Renal cortical epithelial cell (primary cell): Measurements from ENCODE around the gene IDNK. TPM values are rescaled to one million over a fixed set of nuclear protein-coding genes. Genes with fewer than 3 reads are reported as not detected.

Experiments
- DNase-seq: peaks from one replicate; pipeline ENCODE4 v3.0.0-alpha.2; 2011; ENCODE audit warnings: low read depth
- total RNA-seq: library from RNA; depleted of rRNA; stranded (reverse); fragments of >200 nt; gene quantifications from 2 replicates; pipeline ENCODE4 v1.2.3, GENCODE V29; 2014

Gene IDNK
- total RNA-seq, 1 donor from 2014 or later, result 4.6 TPM

DNA sequence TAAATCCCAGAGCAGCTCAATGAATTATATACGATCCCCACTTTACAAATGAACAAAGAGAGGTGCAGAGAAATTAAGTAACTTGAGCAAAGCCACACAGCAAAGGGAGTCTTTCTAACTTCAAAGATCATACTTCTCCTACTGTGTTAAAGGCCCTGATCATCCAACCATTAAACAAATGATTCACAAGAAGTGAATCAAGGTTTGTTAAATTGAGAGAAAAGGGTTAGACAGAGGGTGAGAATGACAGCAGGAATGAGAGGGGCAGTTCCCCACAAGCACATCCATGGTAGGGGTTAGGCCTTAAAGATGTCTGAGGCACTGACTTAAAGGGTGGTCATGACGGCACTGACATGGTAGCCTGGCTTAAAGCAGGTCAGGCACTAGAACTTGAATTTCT, 10.7 kb downstream of the IDNK start:
- peak; percentile 64 for DNase-seq

DNA sequence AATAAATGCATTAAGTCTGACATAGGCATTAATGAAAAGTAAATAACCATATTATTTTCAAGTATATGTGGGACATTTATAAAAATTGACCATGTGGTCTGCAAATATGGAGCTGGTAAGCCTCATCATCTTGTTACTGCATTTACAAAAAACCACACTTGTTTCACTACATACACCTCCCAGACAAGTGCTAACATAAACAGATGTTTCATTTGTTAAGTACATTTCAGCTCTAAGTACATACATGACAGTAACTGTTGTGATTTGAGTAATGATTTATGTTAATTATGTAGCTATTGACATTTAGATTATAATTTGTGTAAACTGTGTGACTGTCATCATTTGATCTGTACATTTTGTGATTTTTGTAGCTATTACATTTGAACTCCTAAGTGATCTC, 13.9 kb downstream of the IDNK start:
- no peak for DNase-seq

DNA sequence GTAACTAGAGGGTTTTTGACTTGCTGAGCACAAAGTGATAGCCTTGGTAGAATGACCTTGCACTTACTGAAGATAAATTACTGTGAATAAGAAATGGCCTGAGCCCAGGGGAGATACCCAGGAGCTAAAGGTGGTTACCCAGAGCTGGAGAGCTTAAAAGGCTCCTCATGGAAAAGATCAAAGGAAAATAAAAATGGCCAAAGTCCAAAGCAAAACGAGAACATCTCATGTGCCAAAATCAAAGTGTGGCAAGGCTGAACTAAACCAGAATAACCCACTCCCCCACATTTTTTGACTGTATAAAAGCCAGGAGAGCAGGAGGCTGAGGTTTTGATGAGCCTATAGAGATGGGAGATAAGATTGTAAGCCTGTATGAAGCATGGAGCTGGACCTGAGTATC, 14.4 kb downstream of the IDNK start:
- DNase-seq, result no peak

DNA sequence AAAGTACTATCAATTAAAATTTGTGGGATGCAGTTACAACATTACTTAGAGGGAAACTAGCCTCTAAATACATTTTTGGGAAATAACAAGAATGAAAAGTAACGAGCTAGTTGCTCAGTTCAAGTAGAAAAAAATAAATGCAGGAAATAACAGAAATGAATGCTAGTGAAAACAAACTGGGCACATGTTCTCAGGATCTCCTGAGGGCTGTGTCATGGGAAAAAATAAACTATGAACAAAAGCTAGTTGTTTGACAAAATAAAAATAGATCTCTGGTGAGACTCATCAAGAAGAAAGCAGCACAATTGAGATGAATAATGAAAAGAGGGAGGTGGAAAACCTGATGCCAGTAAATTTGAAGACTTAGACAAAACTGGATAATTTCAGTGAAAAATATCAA, 16.3 kb downstream of the IDNK start:
- DNase-seq, result no peak

DNA sequence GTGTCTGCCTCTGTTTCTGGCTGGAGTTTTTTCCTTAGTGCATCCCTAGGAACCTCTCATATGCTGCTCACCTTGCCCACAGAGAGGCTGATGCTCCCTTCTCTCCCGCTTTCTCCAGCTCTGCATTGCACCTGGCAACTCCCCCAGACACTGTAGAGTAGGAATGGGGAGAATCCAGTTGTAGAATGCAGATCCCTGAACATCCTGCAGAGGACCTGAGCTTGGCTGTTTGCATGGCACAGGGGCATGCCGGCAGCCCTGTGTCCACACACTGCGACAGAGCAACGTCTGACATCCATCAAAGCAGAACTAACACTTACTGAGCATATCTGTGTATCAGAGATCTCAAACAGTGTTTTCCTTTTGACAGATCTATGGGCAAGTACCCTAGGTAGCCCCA, 19.9 kb downstream of the IDNK start:
- no peak for DNase-seq

DNA sequence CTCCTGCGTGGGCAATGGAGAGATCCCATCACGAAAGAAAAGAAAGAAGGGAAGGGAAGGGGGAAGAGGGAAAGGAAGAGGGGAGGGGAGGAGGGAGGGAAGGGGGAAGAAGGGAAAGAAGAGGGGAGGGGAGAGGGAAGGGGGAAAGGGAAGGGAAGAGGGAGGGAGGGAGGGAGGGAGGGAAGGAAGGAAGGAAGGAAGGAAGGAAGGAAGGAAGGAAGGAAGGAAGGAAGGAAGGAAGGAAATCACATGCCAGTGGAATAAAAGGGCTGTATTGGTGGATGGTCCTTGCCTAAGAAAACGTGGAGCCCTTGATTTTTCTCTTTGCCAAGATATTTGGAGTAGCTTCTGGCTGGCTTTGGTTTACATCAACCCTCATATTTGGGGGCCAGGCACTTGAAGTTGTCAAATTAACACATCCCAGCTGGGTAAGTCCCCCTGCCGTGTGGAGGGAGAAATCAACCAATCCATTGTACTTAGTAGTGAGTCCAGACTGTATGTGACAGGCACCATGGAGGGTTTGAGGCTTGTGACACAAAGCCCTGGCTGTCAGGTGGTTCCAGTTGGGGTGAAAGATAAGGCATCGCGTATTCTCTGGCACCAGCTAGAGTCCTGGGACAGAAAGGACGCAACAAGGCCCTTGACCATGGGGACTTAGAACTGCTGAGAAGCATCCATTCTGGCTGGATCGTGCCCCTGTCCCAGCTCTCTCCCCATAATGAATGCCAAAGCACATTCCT, 23.7 kb downstream of the IDNK start:
- DNase-seq, result no peak

DNA sequence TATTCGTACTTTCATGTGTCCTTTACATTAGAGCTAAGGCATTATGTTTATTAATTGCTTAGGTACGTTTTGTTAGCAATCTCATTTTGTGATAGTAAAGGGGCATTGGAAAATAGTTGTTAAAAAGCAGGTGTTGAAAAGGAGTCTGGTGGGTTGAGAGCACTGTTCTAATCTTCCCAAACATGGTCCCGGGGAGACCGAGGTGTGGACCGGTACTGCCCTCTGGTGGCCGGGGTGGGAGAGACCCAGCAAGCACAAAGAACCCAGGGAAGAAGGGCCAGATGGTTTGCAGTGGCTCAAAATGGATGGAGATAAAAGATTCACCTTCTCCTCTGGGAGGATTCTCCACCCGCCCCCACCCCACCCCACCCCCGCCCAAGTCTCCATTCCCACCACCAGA, 26.1 kb downstream of the IDNK start:
- DNase-seq, result peak; percentile 15

DNA sequence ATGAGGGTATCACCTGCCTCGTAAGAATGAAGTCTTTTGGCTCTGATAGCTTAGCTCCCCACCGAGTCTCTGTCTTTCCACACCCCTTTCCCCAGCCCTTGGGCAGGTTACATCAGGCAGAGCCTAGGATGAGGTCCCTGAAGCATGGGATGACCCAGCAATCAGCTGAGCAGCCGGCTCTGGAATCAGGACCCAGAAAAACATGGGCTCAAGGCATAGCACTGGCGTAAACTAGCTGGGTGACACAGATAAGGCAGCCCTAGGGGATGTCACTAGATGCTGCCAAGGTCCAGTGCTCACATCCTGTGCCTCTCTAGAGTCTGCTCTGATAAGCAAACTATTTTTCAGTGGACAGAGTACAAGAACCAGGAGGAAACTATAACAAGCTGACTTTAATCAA, 26.6 kb downstream of the IDNK start:
- no peak for DNase-seq

DNA sequence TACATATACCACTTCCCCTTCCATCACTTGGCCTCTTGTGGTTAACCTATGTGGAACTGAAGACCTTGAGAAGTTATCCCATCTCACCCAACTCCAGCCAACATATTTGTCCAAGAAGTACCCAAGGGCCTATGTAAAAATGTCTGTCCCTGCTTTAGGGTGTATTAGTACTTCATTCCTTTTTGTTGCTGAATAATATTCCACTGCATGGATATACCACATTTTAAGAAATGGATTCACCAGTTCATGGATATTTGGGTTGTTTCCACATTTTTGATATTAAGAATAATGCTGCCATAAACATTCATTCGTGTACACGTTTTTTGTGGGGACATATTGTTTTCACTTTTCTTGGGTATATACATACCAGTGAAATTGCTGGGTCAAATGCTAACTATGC, 28.6 kb downstream of the IDNK start:
- no peak for DNase-seq

DNA sequence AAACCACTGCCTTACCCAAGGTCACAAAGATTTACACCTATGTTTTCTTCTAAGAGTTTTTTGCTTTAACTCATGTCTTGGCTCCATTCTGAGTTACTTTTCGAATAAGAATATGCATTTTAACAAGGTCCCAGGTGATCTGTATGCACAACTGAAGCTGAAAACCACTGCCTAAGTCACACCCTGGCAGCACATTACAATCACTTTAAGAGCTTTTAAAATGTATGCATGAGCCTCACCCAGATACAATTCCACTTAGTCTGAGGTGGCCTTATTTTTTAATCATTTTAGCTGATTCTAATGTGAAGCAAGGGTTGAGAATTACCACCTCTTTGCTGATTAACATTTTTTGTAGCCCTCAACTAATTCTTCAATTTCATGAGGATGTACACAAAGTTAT, 29.5 kb downstream of the IDNK start:
- DNase-seq, result no peak

DNA sequence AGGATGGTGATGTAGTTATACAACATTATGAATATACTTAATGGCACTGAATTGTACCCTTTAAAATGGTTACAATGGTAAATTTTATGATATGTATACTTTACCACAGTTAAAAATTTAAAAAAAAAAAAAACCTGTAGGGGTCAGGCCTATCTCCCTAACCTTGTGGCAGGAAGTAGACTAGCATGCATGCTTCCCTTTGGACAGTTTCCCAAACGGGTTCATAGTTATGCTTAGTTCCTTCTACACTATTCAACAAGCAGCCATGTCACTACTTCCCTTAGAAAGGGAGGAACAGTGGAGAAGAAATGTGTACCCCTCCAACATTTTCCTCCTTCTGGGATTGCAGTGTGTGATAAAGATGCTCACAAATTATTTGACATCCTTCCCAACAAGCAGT, 32.5 kb downstream of the IDNK start:
- no peak for DNase-seq

DNA sequence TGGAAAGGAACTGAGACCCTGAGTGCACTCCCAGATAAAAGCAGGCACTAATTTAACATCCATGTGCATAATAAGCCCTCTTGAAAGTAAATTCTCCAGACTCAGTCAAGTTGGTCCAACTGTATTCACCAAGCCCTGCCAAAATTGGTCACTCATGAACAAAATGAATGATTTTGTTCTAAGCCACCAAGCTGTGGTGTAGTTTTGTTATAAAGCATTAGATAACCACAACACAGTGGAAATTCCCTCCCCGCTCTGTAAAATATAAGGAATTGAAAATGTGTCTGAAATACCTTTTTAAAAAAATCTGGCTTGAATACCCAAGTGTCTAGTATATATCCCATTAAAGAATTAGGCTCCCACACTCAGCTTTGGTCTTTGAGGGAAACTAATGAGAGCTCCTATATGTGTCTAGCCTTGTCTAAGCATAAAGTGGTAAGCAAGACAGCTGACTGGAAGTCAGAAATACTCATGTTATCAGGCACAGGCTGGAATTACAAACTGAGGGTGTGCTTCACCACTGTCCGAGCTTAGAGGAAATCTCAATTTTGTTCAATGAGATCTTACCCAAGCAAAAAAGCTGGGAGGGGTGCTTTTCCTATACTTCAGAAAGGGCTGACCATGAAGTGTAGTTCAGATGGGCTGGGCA, 33.2 kb downstream of the IDNK start:
- DNase-seq, result no peak

DNA sequence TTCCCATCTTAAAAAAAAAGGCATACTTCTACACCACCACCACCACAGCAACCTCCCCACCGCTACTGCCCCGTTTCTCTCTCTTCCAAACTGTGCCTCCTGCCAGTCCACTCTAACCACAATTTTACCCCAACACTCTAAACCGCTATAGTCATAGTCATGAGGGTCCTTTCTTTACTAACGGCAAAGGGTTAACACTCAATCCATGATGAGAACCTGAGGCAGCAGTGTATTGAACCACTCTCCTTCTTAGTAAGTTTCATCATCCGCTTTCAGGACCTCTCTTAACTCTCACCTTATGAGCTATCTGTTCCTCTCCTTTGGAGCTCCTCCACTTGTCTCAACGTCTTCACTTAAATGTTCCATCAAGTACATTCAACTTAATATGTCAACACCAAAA, 34.0 kb downstream of the IDNK start:
- DNase-seq, result no peak

DNA sequence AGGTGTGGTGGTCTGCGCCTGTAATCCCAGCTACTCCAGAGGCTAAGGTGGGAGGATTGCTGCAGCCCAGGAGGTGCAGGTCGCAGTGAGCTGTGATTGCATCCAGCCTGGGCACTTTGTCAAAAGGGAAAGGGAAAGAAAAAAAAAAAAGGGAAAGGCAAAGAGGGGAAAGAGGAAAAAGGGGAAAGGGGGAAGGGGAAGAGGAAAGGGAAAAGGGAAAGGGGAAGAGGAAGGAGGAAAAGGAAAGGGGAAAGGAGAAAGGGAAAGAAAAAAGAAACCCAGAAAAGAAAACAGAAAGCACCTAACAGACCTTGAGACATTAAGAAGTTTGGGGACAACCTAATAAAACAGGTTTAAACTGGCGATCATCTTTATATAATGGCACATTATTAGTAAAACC, 40.0 kb downstream of the IDNK start:
- no peak for DNase-seq

DNA sequence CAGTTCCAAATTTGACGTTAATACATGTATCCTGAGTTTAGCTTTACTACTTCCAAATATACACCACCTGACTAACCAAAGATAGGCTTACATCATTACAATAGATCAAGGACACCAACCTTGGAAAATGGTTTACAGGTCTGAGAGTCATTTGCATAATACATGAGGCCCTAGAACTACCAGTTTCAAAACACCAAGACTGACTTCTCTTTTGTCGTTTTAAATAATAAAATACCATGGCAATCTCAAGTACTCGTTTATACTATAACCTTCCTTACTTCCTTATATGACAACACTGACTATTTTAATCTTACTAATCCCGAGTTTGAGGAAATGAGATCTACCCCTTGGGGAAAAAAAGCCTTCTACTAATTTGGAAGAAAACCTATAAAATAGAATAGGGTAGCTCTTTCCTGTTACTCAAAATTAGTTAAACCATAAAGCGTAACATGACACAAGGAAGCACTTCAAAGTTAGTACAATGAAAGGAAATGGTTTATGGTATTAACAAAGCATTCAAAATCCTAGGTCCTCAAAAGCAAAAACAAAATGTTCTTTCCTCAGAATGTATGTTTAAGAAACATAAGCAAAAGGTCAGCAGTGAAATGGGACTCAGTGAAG, 42.7 kb downstream of the IDNK start:
- DNase-seq, result no peak

DNA sequence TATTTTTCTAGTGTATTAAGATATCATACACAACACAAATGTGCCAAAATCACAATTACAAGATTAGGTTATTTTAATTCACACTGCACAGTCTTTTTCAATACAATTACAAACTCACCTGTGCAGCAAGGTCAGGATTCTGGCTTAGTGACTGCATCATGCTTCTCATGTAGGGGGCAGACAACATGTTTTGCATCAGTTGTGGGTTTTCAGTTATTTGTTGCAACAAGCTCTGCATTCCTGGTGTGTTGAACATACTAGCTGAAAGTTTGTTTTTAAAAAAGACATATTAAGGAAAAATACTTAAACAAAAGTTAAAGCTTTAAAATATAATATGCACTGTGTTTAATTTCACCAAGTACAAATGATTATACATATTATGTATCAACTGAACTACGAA, 46.1 kb downstream of the IDNK start:
- peak; percentile 4 for DNase-seq

DNA sequence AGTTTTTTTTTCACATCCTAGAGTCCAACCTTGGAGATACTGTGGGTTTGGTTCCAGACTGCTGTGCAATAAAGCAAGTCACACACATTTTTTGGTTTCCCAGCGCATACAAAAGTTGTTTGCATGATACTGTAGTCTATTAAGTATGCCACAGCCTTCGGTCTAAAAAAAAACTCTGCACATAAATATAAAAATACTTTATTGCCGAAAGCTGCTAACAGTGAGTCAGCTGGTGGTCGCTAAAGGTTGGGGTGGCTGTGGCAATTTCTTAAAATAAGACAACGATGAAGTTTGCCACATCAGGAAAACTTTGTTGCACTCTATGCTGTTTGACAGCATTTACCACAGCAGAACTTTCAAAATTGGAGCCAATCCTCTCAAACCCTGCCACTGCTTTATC, 47.4 kb downstream of the IDNK start:
- no peak for DNase-seq

DNA sequence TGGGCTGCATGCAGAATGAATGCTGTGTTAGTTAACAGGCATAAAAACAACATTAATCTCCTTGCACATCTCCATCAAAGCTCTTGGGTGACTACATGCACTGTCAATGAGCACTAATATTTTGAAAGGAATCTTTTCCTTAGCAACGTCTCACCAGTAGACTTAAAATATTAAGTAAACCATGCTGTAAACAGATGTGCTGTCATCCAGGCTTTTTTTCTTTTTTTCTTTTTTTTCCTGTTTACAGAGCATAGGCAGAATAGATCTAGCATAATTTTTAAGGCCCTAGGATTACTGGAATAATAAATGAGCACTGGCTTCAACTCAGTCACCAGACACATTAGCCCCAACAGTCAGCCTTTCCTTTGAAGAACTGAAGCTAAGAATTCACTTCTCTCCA, 48.5 kb downstream of the IDNK start:
- no peak for DNase-seq

DNA sequence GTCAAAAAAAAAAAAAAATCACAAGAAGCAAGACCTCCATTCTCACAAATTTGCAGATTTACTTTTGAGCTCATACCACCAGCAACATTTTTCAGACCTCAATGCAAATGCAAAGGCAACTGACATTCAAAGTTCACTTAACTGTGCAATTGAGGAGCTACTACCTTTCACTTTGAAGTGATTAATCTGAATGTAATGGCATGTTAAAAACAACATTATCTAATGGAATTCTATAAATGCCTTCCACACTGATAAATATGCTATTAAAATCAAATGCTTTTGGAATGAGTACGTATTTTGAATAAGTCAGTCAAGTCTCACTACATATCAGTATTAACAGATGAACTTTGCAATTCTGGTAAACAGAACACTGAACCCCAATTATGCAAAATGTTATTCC, 52.5 kb downstream of the IDNK start:
- DNase-seq, result no peak

DNA sequence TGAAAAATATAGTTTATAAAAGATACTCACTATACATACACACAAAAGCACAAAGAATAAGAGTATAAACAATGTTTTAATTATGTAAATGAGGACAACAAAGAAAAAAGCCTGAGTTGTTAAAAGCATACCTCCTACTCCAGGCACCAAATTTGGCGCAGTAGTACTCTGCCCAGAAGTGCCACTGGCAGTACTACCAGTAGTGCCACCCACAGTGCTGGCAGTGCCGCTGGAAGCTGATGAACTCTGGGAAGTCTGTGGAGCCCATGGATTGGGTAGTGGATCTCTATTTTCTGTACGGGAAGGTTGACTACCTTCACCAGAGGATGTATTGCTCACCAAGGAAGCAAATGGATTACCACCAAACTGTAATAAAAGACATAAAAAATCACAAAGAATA, 54.7 kb downstream of the IDNK start:
- no peak for DNase-seq

DNA sequence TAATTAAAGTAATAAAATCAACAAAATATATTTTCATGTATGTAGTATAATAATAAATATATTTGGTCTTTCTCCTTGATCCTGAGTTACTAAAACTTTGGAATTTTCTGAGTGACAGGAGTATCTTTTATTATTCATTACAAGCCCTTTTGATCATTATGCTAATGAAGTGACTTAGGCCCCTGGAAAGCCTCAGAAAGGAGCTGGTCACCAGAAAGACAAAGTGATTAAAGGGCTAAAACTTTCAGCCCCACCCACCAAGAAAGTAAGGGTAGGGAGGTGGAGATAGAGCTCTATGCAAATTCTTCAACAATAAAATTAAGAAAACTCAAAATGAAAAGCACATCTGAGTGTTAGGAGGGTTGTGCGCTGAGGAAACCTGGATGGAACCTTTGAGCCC, 57.3 kb downstream of the IDNK start:
- DNase-seq, result no peak

DNA sequence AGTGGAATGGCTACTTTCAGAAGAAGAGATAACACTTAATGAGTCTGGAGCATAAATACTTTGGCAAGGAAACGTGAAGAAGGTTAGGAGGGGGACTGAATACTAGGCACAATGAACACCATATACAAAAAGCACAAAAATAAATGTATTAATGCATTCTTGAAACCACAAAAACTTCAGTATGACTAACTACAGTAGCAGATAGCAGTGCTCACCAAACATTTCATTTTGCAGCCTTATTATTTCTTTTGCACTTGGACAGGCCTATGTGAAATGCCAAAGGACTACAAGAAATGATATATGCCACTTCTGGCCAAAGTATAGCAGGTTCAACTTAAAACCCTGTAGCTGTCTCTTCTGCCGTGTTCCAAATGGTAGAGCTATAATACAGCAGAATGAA, 58.5 kb downstream of the IDNK start:
- no peak for DNase-seq

DNA sequence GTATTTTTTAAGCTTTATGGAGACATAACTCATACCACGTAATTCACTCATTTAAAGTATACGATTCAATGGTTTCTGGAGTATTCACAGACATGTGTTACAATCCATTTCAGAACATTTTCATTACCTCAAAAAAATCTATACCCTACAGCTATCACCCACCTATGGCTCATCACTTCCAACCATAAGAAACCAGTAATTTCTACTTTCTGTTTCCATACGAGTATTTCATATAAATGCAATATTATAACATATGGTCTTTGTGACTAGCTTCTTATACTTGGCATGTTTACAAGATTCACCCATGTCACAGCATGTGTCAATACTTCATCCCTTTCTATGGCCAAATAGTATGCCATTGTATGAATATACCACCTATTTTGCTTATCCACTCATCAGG, 66.0 kb downstream of the IDNK start:
- no peak for DNase-seq

DNA sequence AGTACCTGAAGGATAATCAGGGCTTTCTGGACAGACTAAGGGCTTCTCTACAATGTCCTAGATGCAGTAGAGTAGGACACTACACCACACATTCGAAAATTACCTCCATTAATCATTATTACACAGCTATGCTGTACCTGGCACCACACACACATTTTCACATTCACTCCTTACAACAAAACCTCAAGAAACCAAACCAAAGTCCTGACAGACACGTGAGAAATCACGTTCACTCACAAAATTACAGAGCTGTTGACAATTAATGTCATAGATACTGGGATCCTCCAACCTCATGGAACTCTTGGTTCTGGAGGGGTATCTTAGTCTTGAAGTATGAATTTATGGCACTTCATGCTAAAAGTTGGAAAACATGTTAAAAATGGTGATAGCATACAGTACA, 68.5 kb downstream of the IDNK start:
- no peak for DNase-seq
